Myocyte (in vitro differentiated cells): Measurements from ENCODE around the gene TRHDE. TPM values are rescaled to one million over a fixed set of nuclear protein-coding genes. Genes with fewer than 3 reads are reported as not detected.

ENCODE experiments used
- DNase-seq: peaks from one replicate; pipeline ENCODE4 v3.0.0-alpha.2; 2012; ENCODE audit warnings: low read depth
- total RNA-seq: library from RNA; depleted of rRNA; stranded (reverse); fragments of >200 nt; gene quantifications from 2 replicates; pipeline ENCODE4 v1.2.3, GENCODE V29; 2014

The TRHDE gene
- total RNA-seq, 1 donor from 2014 or later = not detected

GRCh38 chr12:72273851-72274351, 1.7 kb downstream of the TRHDE start:
- DNase-seq = no peak

- DNase-seq = no peak
Observed at GRCh38 chr12:72274931-72275330, 2.8 kb downstream of the TRHDE start.

- no peak for DNase-seq
Observed at GRCh38 chr12:72275526-72275925, 3.4 kb downstream of the TRHDE start.

GRCh38 chr12:72276181-72276805, 4.1 kb downstream of the TRHDE start:
- DNase-seq = no peak

GRCh38 chr12:72277415-72277814, 5.2 kb downstream of the TRHDE start:
- no peak for DNase-seq

- no peak for DNase-seq
Observed at GRCh38 chr12:72278894-72279293, 6.7 kb downstream of the TRHDE start.

GRCh38 chr12:72281126-72281525, 9.0 kb downstream of the TRHDE start:
- no peak for DNase-seq

- DNase-seq = no peak
Observed at GRCh38 chr12:72282721-72283120, 10.6 kb downstream of the TRHDE start.

GRCh38 chr12:72285861-72286260, 13.7 kb downstream of the TRHDE start:
- DNase-seq = no peak

- no peak for DNase-seq
Observed at GRCh38 chr12:72286526-72286925, 14.4 kb downstream of the TRHDE start.

- no peak for DNase-seq
Observed at GRCh38 chr12:72288436-72288835, 16.3 kb downstream of the TRHDE start.

GRCh38 chr12:72288911-72289310, 16.7 kb downstream of the TRHDE start:
- no peak for DNase-seq

GRCh38 chr12:72289633-72290032, 17.5 kb downstream of the TRHDE start:
- no peak for DNase-seq

- no peak for DNase-seq
Observed at GRCh38 chr12:72291175-72291574, 19.0 kb downstream of the TRHDE start.

GRCh38 chr12:72293701-72294100, 21.5 kb downstream of the TRHDE start:
- no peak for DNase-seq

GRCh38 chr12:72295101-72295500, 22.9 kb downstream of the TRHDE start:
- no peak for DNase-seq

GRCh38 chr12:72295744-72296143, 23.6 kb downstream of the TRHDE start:
- DNase-seq = no peak

GRCh38 chr12:72296389-72296788, 24.2 kb downstream of the TRHDE start:
- DNase-seq = no peak

- no peak for DNase-seq
Observed at GRCh38 chr12:72297666-72298065, 25.5 kb downstream of the TRHDE start.

GRCh38 chr12:72300728-72301127, 28.6 kb downstream of the TRHDE start:
- no peak for DNase-seq

- no peak for DNase-seq
Observed at GRCh38 chr12:72304751-72305150, 32.6 kb downstream of the TRHDE start.

- DNase-seq = no peak
Observed at GRCh38 chr12:72307229-72307628, 35.1 kb downstream of the TRHDE start.

- no peak for DNase-seq
Observed at GRCh38 chr12:72311946-72312345, 39.8 kb downstream of the TRHDE start.

GRCh38 chr12:72313806-72314205, 41.6 kb downstream of the TRHDE start:
- DNase-seq = no peak
